KMS-11 (cell line): ENCODE data around the gene ARHGAP9.

Source experiments
- H2AFZ ChIP-seq: fragments of 200-600 bp; sonication (generic); 2 replicates; pipeline ENCODE4 v1.6.1; 2016; ENCODE audit warnings: antibody characterized with exemption, mixed run types, low read depth
- H3K27ac ChIP-seq: fragments of 200-600 bp; sonication (generic); 2 replicates; pipeline ENCODE4 v1.6.1; 2016; ENCODE audit warnings: mild to moderate bottlenecking, mixed run types
- H3K27me3 ChIP-seq: fragments of 200-600 bp; sonication (generic); 2 replicates; pipeline ENCODE4 v1.6.1; 2017; ENCODE audit warnings: mild to moderate bottlenecking, low read depth, mixed run types, moderate library complexity; ENCODE audit not compliant: insufficient read depth
- H3K36me3 ChIP-seq: fragments of 200-600 bp; sonication (generic); 2 replicates; pipeline ENCODE4 v1.6.1; 2017; ENCODE audit warnings: mild to moderate bottlenecking, mixed run types; ENCODE audit not compliant: insufficient read depth
- H3K4me1 ChIP-seq: fragments of 200-600 bp; sonication (generic); 2 replicates; pipeline ENCODE4 v1.6.1; 2016; ENCODE audit warnings: mild to moderate bottlenecking, low read depth, mixed run types; ENCODE audit not compliant: poor library complexity, severe bottlenecking
- H3K4me2 ChIP-seq: fragments of 200-600 bp; sonication (generic); 2 replicates; pipeline ENCODE4 v1.7.0; 2016; ENCODE audit warnings: mild to moderate bottlenecking, mixed run types
- H3K4me3 ChIP-seq: fragments of 200-600 bp; sonication (generic); IDR thresholded peaks from 2 replicates; pipeline ENCODE4 v1.6.1; 2017; ENCODE audit warnings: low read depth, low read length, mixed read lengths; ENCODE audit not compliant: insufficient read depth
- H3K79me2 ChIP-seq: fragments of 200-600 bp; sonication (generic); 2 replicates; pipeline ENCODE4 v1.6.1; 2016; ENCODE audit warnings: low read depth, mixed run types; ENCODE audit not compliant: insufficient read depth
- H3K9ac ChIP-seq: fragments of 200-600 bp; sonication (generic); 2 replicates; pipeline ENCODE4 v1.6.1; 2016; ENCODE audit warnings: mild to moderate bottlenecking, mixed run types
- H4K20me1 ChIP-seq: fragments of 200-600 bp; sonication (generic); 2 replicates; pipeline ENCODE4 v1.6.1; 2016; ENCODE audit warnings: mild to moderate bottlenecking, mixed run types; ENCODE audit not compliant: insufficient read depth
- CTCF ChIP-seq: fragments of 200-600 bp; sonication (generic); conservative IDR thresholded peaks from 2 replicates; pipeline ENCODE4 v1.6.1; 2017; ENCODE audit warnings: low read depth, mild to moderate bottlenecking, antibody characterized with exemption, low read length, moderate library complexity, mixed read lengths

The ARHGAP9 gene

DNA sequence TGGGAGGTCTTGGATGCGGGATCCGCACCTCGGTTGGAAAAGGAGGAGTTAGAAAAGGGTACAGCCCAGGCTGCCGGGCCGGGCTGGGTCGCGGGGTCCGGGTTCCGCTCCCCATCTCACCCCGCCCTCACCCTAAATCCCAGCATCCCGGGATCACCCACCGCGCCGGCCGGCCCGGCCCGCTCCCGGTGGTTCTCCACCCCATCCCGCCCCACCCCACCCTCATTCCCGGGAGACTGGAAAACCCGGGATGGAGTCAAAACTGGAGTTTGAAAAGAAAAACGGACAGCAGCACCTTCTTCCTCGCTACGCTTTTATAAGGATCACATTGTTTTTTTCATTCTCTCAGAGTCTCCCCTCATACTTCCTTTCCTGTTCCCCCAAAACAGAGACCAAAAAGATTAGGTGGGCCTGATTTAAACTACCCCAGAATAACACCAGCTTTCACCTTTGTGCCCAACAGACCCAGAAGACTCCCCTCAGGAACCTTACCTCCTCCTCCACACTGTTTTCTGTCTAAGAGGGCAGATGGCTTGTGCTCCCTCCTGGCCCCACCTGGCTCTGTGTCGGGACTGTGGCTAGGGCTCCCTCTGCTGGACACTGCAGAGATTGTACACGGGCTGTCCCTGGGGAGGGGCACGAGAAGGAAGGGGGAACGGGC lies 17.3 kb downstream of the ARHGAP9 start:
- no peaks in the 10 kb centered on the region for H4K20me1 ChIP-seq
- peak; percentile 100 for TF ChIP-seq CTCF
- H3K36me3 ChIP-seq = no peaks in the 10 kb centered on the region
- no peak overlapping the region; the same call in 1 of the 2 replicates for H3K9ac ChIP-seq
- peaks cover 62% of the 10 kb centered on the region for H3K27me3 ChIP-seq
- H3K4me1 ChIP-seq = peaks cover 34% of the 10 kb centered on the region
- no peak overlapping the region; the same call in 1 of the 2 replicates for H3K27ac ChIP-seq
- H3K79me2 ChIP-seq = no peaks in the 10 kb centered on the region
- peak overlapping the region; percentile 88 for H3K4me2 ChIP-seq
- H2AFZ ChIP-seq = peak overlapping the region; percentile 53
- H3K4me3 ChIP-seq = no peak overlapping the region

DNA sequence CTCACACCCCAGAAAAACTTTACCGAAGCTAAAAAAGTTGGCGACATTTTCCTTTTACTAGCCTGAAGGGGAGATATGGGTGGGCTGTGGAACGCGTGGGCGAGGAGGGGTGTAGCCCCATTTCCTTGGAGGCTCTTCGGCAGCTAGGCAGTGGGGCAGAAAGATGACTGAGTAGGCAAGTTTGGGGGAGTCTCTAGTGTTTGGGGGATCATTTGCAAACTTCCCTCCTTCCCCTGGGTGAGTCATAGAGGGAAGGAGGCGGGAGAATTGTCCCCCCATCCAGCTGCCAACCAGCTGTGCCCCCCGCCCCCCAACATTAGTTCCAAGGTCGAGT lies 17.8 kb downstream of the ARHGAP9 start:
- H3K27ac ChIP-seq = no peak overlapping the region

DNA sequence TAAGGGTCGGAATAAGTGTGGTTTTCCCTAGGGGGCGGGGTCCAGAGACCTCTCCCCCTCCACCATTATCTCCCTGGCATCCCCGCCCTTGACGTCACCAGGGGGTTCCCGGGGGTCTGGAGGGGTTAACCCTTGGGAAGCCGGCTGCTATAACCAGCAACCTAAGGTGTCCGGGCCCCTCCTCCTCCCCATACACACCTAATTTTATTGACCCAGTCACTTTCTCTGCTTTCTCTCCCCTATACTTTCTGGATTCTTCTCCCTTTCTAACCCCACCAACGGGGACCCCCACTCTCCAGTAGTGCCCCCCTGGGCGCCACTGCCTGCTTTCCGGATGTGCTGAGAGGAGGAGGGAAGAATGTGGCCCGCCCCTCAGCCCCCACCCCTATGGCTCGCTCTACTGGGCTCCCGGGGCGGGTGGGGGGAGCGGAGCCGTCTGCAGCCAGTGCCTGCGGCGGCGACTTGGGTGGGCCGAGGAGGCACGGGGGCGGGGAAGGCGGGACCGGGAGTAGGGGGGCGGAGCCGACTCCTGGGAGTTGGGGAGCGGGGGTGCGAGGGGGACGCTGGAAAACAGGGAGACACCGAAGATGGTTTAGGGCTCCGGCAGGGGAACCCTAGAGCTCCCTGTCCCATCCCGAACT lies 18.3 kb downstream of the ARHGAP9 start:
- no peak overlapping the region for H3K27ac ChIP-seq
- H3K27me3 ChIP-seq = peaks cover 52% of the 10 kb centered on the region
- H2AFZ ChIP-seq = peak overlapping the region; percentile 53

More for the DNA sequence above, 17.8 kb downstream of the ARHGAP9 start:
- peak overlapping the region; percentile 88 for H3K4me2 ChIP-seq
- peaks cover 57% of the 10 kb centered on the region for H3K27me3 ChIP-seq
- no peaks in the 10 kb centered on the region for H4K20me1 ChIP-seq
- H3K36me3 ChIP-seq = no peaks in the 10 kb centered on the region
- H3K9ac ChIP-seq = peak overlapping the region; percentile 3; the same call in 1 of the 2 replicates
- TF ChIP-seq CTCF = no peak
- H3K4me1 ChIP-seq = peaks cover 39% of the 10 kb centered on the region
- H2AFZ ChIP-seq = peak overlapping the region; percentile 53
- no peaks in the 10 kb centered on the region for H3K79me2 ChIP-seq
- H3K4me3 ChIP-seq = no peak overlapping the region

GRCh38 chr12:57460841-57461275 lies 18.8 kb downstream of the ARHGAP9 start:
- Histone ChIP-seq H3K4me1 (peaks cover 46% of the 10 kb centered on the region), H3K4me2 (peak overlapping the region; percentile 88), H3K27me3 (peaks cover 47% of the 10 kb centered on the region), H3K36me3 (no peaks in the 10 kb centered on the region), H4K20me1 (no peaks in the 10 kb centered on the region), H3K9ac (no peak overlapping the region), H2AFZ (peak overlapping the region; percentile 53; the same call in 1 of the 2 replicates), H3K4me3 (no peak overlapping the region), H3K79me2 (no peaks in the 10 kb centered on the region), H3K27ac (no peak overlapping the region)
- TF ChIP-seq CTCF = no peak

More for the DNA sequence above, 18.3 kb downstream of the ARHGAP9 start:
- Histone ChIP-seq H3K4me2 (peak overlapping the region; percentile 88), H3K79me2 (no peaks in the 10 kb centered on the region), H3K4me3 (no peak overlapping the region), H3K4me1 (peaks cover 44% of the 10 kb centered on the region), H3K36me3 (no peaks in the 10 kb centered on the region), H3K9ac (peak overlapping the region; percentile 3; the same call in 1 of the 2 replicates), H4K20me1 (no peaks in the 10 kb centered on the region)
- no peak; the same call in 1 of the 2 replicates for TF ChIP-seq CTCF
